Measurements from ENCODE around the gene ARL6IP5. TPM values are rescaled to one million over a fixed set of nuclear protein-coding genes. Genes with fewer than 3 reads are reported as not detected.

The ARL6IP5 gene
- total and polyA plus RNA-seq, 2 donors from 2014 or later: 94.0 to 138 TPM

DNA sequence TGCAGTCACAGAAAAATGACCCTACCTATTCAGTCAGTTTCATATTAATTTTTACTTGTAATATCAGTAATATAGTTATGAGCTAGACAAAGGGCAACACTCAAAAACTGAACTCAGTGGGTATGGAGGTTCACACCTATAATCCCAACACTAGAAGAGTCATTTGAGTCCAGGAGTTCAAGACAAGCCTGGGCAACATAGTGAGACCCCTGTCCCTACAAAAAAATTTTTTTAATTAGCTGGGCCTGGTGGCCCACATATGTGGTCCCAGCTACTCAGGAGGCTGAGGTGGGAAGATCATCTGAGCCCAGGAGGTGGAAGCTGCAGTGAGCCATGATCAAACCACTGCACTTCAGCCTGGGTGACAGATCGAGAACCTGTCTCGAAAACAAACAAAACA, 35.7 kb upstream of the ARL6IP5 start:
- peaks cover 9 to 19% (median 11%) of the 10 kb centered on the region in 3 donors for H3K36me3 ChIP-seq (ENCODE audit: control insufficient read depth in 2 of 3, insufficient read depth in 3 of 3, low read length in 3 of 3)
- no peak for FAIRE-seq
- no peak overlapping the region for H3K4me3 ChIP-seq (ENCODE audit: low read length in 3 of 3)
- H3K4me1 ChIP-seq (ENCODE audit: control insufficient read depth in 2 of 3, insufficient read depth in 2 of 3, low read depth in 1 of 3, low read length in 3 of 3): peaks cover 0 to 6% (median 5%) of the 10 kb centered on the region in 3 donors
- H3K27ac ChIP-seq (ENCODE audit: low read depth in 2 of 2, low read length in 2 of 2): no peak overlapping the region
- TF ChIP-seq, protein P1, sequence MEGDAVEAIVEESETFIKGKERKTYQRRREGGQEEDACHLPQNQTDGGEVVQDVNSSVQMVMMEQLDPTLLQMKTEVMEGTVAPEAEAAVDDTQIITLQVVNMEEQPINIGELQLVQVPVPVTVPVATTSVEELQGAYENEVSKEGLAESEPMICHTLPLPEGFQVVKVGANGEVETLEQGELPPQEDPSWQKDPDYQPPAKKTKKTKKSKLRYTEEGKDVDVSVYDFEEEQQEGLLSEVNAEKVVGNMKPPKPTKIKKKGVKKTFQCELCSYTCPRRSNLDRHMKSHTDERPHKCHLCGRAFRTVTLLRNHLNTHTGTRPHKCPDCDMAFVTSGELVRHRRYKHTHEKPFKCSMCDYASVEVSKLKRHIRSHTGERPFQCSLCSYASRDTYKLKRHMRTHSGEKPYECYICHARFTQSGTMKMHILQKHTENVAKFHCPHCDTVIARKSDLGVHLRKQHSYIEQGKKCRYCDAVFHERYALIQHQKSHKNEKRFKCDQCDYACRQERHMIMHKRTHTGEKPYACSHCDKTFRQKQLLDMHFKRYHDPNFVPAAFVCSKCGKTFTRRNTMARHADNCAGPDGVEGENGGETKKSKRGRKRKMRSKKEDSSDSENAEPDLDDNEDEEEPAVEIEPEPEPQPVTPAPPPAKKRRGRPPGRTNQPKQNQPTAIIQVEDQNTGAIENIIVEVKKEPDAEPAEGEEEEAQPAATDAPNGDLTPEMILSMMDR (IDR thresholded peaks at IDR 0.05; ENCODE audit: borderline replicate concordance, extremely low read depth, insufficient read depth): no peak
- DNase-seq: no peak
- H3K9ac ChIP-seq (ENCODE audit: low read length in 3 of 3): no peak overlapping the region
- H3K9me3 ChIP-seq (ENCODE audit: control insufficient read depth in 2 of 3, insufficient read depth in 1 of 3, low read length in 3 of 3): no peaks in the 10 kb centered on the region
- no peaks in the 10 kb centered on the region for H3K27me3 ChIP-seq (ENCODE audit: control insufficient read depth, insufficient read depth, low read length)
- intact Hi-C loops (cut with DNase I): no loop called here

DNA sequence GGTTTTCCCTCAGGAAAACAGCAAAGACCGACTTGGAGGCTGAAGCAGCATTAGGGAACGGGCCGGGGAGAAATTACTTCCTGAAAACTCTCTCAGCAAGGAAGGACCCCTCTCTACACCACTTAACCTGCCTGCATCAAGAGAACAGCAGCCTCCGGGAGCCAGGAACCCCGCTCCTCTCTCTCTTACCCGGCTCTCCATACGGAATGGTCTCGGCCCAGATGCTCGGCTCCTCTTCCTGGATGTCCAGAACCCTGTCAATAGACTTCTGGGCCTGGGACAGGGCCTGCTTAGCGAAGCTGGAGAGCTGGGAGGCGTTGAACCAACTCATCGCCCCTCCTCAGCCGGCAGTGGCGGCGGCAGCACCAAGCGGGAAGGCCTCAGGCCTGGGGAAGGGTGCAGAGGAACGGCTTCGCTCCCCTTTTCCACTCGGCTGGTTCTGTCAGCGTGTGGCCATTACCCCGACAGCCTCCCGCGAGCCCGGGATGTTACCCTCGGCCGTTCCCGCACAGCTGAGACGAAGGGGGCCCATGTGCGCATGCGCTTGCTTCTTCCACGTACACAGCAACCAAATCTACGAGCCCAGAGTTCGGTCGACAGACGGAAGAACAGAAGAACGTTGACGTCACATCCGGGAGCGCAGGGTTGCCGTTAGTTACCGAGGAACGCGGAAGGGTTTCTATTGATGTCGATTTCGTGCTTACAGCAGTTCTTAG, 32.8 kb upstream of the ARL6IP5 start, which contains the start of gene TMF1:
Gene TMF1 (minus strand): TSS at position 578 of the 716 bp plus-strand sequence. CDS start 247 bp downstream, at position 331.
- Histone ChIP-seq H3K27me3 (ENCODE audit: control insufficient read depth, insufficient read depth, low read length) (no peaks in the 10 kb centered on the region), H3K9me3 (ENCODE audit: control insufficient read depth in 2 of 3, insufficient read depth in 1 of 3, low read length in 3 of 3) (no peaks in the 10 kb centered on the region), H3K27ac (ENCODE audit: low read depth in 2 of 2, low read length in 2 of 2) (peak within 1 kb of the TSS; percentile 97), H3K36me3 (ENCODE audit: control insufficient read depth in 2 of 3, insufficient read depth in 3 of 3, low read length in 3 of 3) (peaks cover 9 to 21% (median 15%) of the 10 kb centered on the region in 3 donors), H3K9ac (ENCODE audit: low read length in 3 of 3) (peak within 1 kb of the TSS; percentile 63 to 98 (median 96)), H3K4me1 (ENCODE audit: control insufficient read depth in 2 of 3, insufficient read depth in 2 of 3, low read depth in 1 of 3, low read length in 3 of 3) (peaks cover 0 to 6% (median 5%) of the 10 kb centered on the region in 3 donors), H3K4me3 (ENCODE audit: low read length in 3 of 3) (peak within 1 kb of the TSS; percentile 82 to 99 (median 91))
- TF ChIP-seq, protein P1 (IDR thresholded peaks at IDR 0.05; ENCODE audit: borderline replicate concordance, extremely low read depth, insufficient read depth): no peak
- intact Hi-C loops (cut with DNase I): no loop called here
- DNase-seq (peak; percentile 98 to 99 (median 99)), FAIRE-seq (peak; percentile 96)

DNA sequence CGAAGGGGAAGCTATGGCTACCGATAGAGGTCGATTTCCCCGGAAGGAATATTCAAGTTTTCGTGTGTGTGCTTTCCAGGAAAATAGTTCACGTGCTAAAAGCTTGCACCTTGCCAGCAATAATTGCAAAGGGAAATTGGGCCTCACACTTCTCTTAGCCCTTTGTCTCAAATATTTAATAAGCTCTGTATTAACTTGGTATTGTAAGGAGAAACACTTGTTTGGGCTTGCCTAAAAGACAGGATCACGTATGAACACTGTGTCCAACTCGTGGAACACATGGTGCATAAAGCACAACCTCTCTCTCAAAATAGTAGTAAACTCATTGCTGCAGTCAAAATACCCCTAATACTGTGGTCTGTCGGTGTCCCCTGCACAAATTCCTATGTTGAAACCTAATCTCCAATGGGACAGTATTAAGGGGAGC, 32.3 kb upstream of the ARL6IP5 start:
- DNase-seq: no peak
- Histone ChIP-seq H3K4me3 (ENCODE audit: low read length in 3 of 3) (peak overlapping the region; percentile 82 to 99 (median 91)), H3K4me1 (ENCODE audit: control insufficient read depth in 2 of 3, insufficient read depth in 2 of 3, low read depth in 1 of 3, low read length in 3 of 3) (peaks cover 0 to 6% (median 5%) of the 10 kb centered on the region in 3 donors), H3K27ac (ENCODE audit: low read depth in 2 of 2, low read length in 2 of 2) (peak overlapping the region; percentile 97), H3K9me3 (ENCODE audit: control insufficient read depth in 2 of 3, insufficient read depth in 1 of 3, low read length in 3 of 3) (no peaks in the 10 kb centered on the region), H3K36me3 (ENCODE audit: control insufficient read depth in 2 of 3, insufficient read depth in 3 of 3, low read length in 3 of 3) (peaks cover 5 to 18% (median 12%) of the 10 kb centered on the region in 3 donors), H3K9ac (ENCODE audit: low read length in 3 of 3) (peak overlapping the region in 2 of 3 donors; percentile 63 to 98), H3K27me3 (ENCODE audit: control insufficient read depth, insufficient read depth, low read length) (no peaks in the 10 kb centered on the region)
- intact Hi-C loops (cut with DNase I): no loop called here
- TF ChIP-seq, protein P1 (IDR thresholded peaks at IDR 0.05; ENCODE audit: borderline replicate concordance, extremely low read depth, insufficient read depth): no peak
- FAIRE-seq: no peak

All from kidney (tissue), 14 donors.